ENCODE data around the gene SCRN2.

- TF ChIP-seq CTCF (conservative IDR thresholded peaks at IDR 0.05; ENCODE audit: low read depth, low read length), result no peak
- no peak for TF ChIP-seq EZH2 (IDR thresholded peaks at IDR 0.05; ENCODE audit: low read length, unreplicated experiment)
- no peak for TF ChIP-seq EZH2phosphoT487 (IDR thresholded peaks at IDR 0.05; ENCODE audit: borderline replicate concordance, low read length)
These were observed 25.8 kb downstream of the SCRN2 start for GRCh38 chr17:47815106-47815918.

All from PC-3 (cell line).